Loucy (cell line): ENCODE measurements around the gene SH3BP4.

Source experiments
- H2AFZ ChIP-seq: fragments of 200-600 bp; sonication (generic); 2 replicates; pipeline ENCODE4 v1.6.0; 2016; ENCODE audit warnings: antibody characterized with exemption, mild to moderate bottlenecking, low read length, moderate library complexity
- H3F3A ChIP-seq: fragments of 200-600 bp; 2 replicates; pipeline ENCODE4 v1.6.0; 2016; ENCODE audit warnings: antibody characterized with exemption, low read depth, mild to moderate bottlenecking
- H3K27me3 ChIP-seq: fragments of 200-600 bp; sonication (generic); 2 replicates; pipeline ENCODE4 v1.6.1; 2014; ENCODE audit warnings: low read length, mild to moderate bottlenecking; ENCODE audit not compliant: insufficient read depth, poor library complexity, severe bottlenecking
- H3K36me3 ChIP-seq: fragments of 200-600 bp; sonication (generic); 2 replicates; pipeline ENCODE4 v1.6.1; 2016; ENCODE audit warnings: low read length; ENCODE audit not compliant: insufficient read depth
- H3K4me1 ChIP-seq: fragments of 200-600 bp; sonication (generic); 2 replicates; pipeline ENCODE4 v1.5.1; 2014; ENCODE audit warnings: low read length, mild to moderate bottlenecking; ENCODE audit not compliant: insufficient read depth, poor library complexity, severe bottlenecking
- H3K4me2 ChIP-seq: fragments of 200-600 bp; sonication (generic); 2 replicates; pipeline ENCODE4 v1.6.0; 2014; ENCODE audit warnings: antibody characterized with exemption, low read length, low read depth, mild to moderate bottlenecking; ENCODE audit not compliant: poor library complexity, severe bottlenecking
- H3K4me3 ChIP-seq: fragments of 200-600 bp; sonication (generic); 2 replicates; pipeline ENCODE4 v1.5.1; 2014; ENCODE audit warnings: low read length, mild to moderate bottlenecking, mixed read lengths; ENCODE audit not compliant: poor library complexity, severe bottlenecking
- H3K79me2 ChIP-seq: fragments of 200-600 bp; sonication (generic); 2 replicates; pipeline ENCODE4 v1.6.1; 2014; ENCODE audit warnings: low read length; ENCODE audit not compliant: insufficient read depth
- H3K9ac ChIP-seq: fragments of 200-600 bp; sonication (generic); 2 replicates; pipeline ENCODE4 v1.6.0; 2014; ENCODE audit warnings: mild to moderate bottlenecking, low read depth, low read length, moderate library complexity; ENCODE audit not compliant: poor library complexity, severe bottlenecking
- H3K9me2 ChIP-seq: fragments of 200-600 bp; sonication (generic); replicated peaks from 2 replicates; pipeline ENCODE4 v1.6.1; 2016; ENCODE audit warnings: low read depth, low read length, mixed read lengths
- H3K9me3 ChIP-seq: fragments of 200-600 bp; sonication (generic); 2 replicates; pipeline ENCODE4 v1.6.1; 2014; ENCODE audit warnings: mild to moderate bottlenecking, antibody characterized with exemption, low read length, low read depth; ENCODE audit not compliant: insufficient read depth
- H4K20me1 ChIP-seq: fragments of 200-600 bp; sonication (generic); 2 replicates; pipeline ENCODE4 v1.6.0; 2014; ENCODE audit warnings: antibody characterized with exemption, low read length, mild to moderate bottlenecking; ENCODE audit not compliant: insufficient read depth, poor library complexity, severe bottlenecking
- CTCF ChIP-seq: fragments of 200-600 bp; sonication (generic); conservative IDR thresholded peaks from 2 replicates; pipeline ENCODE4 v1.5.1; 2014; ENCODE audit warnings: mild to moderate bottlenecking, antibody characterized with exemption, low read length
- EZH2phosphoT487 ChIP-seq: fragments of 200-600 bp; IDR thresholded peaks from 2 replicates; pipeline ENCODE4 v1.6.1; 2018; ENCODE audit warnings: antibody characterized with exemption, mild to moderate bottlenecking, moderate library complexity, borderline replicate concordance

The SH3BP4 gene

GRCh38 chr2:235044501-235045271 is 92.9 kb downstream of the SH3BP4 start:
- TF ChIP-seq CTCF: no peak
- no peak overlapping the region for H3K4me3 ChIP-seq
- H3K4me2 ChIP-seq: no peak overlapping the region
- no peaks in the 10 kb centered on the region for H3K4me1 ChIP-seq
- H3K9ac ChIP-seq: no peak overlapping the region
- no peaks in the 10 kb centered on the region for H3K36me3 ChIP-seq
- H3K9me2 ChIP-seq: no peaks in the 10 kb centered on the region
- no peaks in the 10 kb centered on the region for H3K79me2 ChIP-seq
- H2AFZ ChIP-seq: no peak overlapping the region
- H3K27me3 ChIP-seq: no peaks in the 10 kb centered on the region
- H3K9me3 ChIP-seq: no peaks in the 10 kb centered on the region
- H4K20me1 ChIP-seq: no peaks in the 10 kb centered on the region
- H3F3A ChIP-seq: no peaks in the 10 kb centered on the region

- Histone ChIP-seq H4K20me1 (no peaks in the 10 kb centered on the region), H3K9ac (no peak overlapping the region), H2AFZ (no peak overlapping the region), H3K27me3 (no peaks in the 10 kb centered on the region), H3F3A (no peaks in the 10 kb centered on the region), H3K9me3 (no peaks in the 10 kb centered on the region), H3K4me1 (no peaks in the 10 kb centered on the region), H3K79me2 (no peaks in the 10 kb centered on the region), H3K9me2 (no peaks in the 10 kb centered on the region), H3K4me3 (no peak overlapping the region), H3K4me2 (no peak overlapping the region), H3K36me3 (no peaks in the 10 kb centered on the region)
- no peak for TF ChIP-seq CTCF
- no peak for TF ChIP-seq EZH2phosphoT487
These were observed 93.6 kb downstream of the SH3BP4 start for GRCh38 chr2:235045336-235045972.

- Histone ChIP-seq H3F3A (no peaks in the 10 kb centered on the region), H3K9me2 (no peaks in the 10 kb centered on the region), H3K36me3 (no peaks in the 10 kb centered on the region), H4K20me1 (no peaks in the 10 kb centered on the region), H3K4me2 (no peak overlapping the region), H3K79me2 (no peaks in the 10 kb centered on the region), H2AFZ (no peak overlapping the region), H3K9ac (no peak overlapping the region), H3K27me3 (no peaks in the 10 kb centered on the region), H3K4me1 (no peaks in the 10 kb centered on the region), H3K9me3 (no peaks in the 10 kb centered on the region), H3K4me3 (no peak overlapping the region)
- no peak for TF ChIP-seq EZH2phosphoT487
- no peak for TF ChIP-seq CTCF
These were observed 94.1 kb downstream of the SH3BP4 start for GRCh38 chr2:235045973-235046343.
